K562 (cell line): ENCODE results near the gene GGA2. TPM values are rescaled to one million over a fixed set of nuclear protein-coding genes. Genes with fewer than 3 reads are reported as not detected.

Source experiments
- ATAC-seq: fragments of 200-7000 bp; cut with Tn5 transposase; 3 replicates; pipeline ENCODE4 v1.9.1; 2020; ENCODE audit warnings: moderate library complexity
- BruUV-seq: library from RNA; stranded (reverse); fragments of 400-500 nt; replicated peaks from 2 replicates; lab custom pipeline; 2021; lab: Mats Ljungman, UMichigan
- CTCF ChIA-PET: fragments of 300-600 bp; formaldehyde crosslinking; extraction: SDS; loops from one replicate; lab custom pipeline; 2021; ENCODE audit warnings: low intra/inter-chr PET ratio; lab: Yijun Ruan, JAX
- POLR2A ChIA-PET: fragments of 300-600, 350-650 bp; sonication (Branson Sonifier 250); formaldehyde crosslinking; extraction: SDS; loops from one replicate; lab custom pipeline; 2021; ENCODE audit warnings: antibody characterized with exemption, inconsistent platforms; lab: Yijun Ruan, JAX
- DNase-seq, 4 experiments: peaks; one replicate each; pipeline versions ENCODE4 v3.0.0 to v3.0.0-alpha.2; 2011 to 2018; ENCODE audit warnings: low spot score in 3 of 4, mixed read lengths in 3 of 4; ENCODE audit errors: extremely low read depth in 1 of 4
- FAIRE-seq: peaks from 2 replicates; lab custom pipeline; 2011; peaks lifted over from hg19 to GRCh38; lab: Jason Lieb, UNC
- H2AFZ ChIP-seq: 2 replicates; pipeline ENCODE4 v1.6.0; 2011; ENCODE audit warnings: low read depth, low read length, control low read depth, inconsistent platforms
- H3K27ac ChIP-seq: fragments of 200-600 bp; 3 replicates; pipeline ENCODE4 v1.8.0; 2011; ENCODE audit warnings: low read depth, mild to moderate bottlenecking, control low read depth, inconsistent platforms, low read length, moderate library complexity, mixed read lengths; ENCODE audit errors: extremely low read depth
- H3K27me3 ChIP-seq, 2 experiments: fragments of 300-600 bp in 1 of 2; 2 replicates in 1 of 2; 3 replicates in 1 of 2; pipeline versions ENCODE4 v1.6.0 to v1.8.0; 2011; ENCODE audit warnings: inconsistent platforms in 2 of 2, low read length in 2 of 2, mild to moderate bottlenecking in 1 of 2, mixed read lengths in 1 of 2, moderate library complexity in 1 of 2; ENCODE audit not compliant: control insufficient read depth in 2 of 2, insufficient read depth in 2 of 2
- H3K36me3 ChIP-seq: fragments of 300-600 bp; 3 replicates; pipeline ENCODE4 v1.8.0; 2011; ENCODE audit warnings: mild to moderate bottlenecking, low read length, inconsistent platforms; ENCODE audit not compliant: control insufficient read depth, insufficient read depth
- H3K4me1 ChIP-seq, 2 experiments: fragments of 200-600 bp in 1 of 2; replicated peaks in 1 of 2; 2 replicates in 1 of 2; 3 replicates in 1 of 2; pipeline versions ENCODE4 v1.5.1 to v1.8.0; 2011; ENCODE audit warnings: inconsistent platforms in 2 of 2, low read length in 2 of 2, mild to moderate bottlenecking in 1 of 2, mixed read lengths in 1 of 2, moderate library complexity in 1 of 2; ENCODE audit not compliant: control insufficient read depth in 2 of 2, insufficient read depth in 2 of 2
- H3K4me2 ChIP-seq: 2 replicates; pipeline ENCODE4 v1.6.1; 2011; ENCODE audit warnings: low read length, control low read depth, inconsistent platforms, mixed read lengths; ENCODE audit not compliant: insufficient read depth
- H3K4me3 ChIP-seq: fragments of 200-600 bp; sonication (generic), shearing (Covaris generic); 2 replicates; pipeline ENCODE4 v1.5.1; 2016; ENCODE audit warnings: control low read depth, inconsistent platforms
- H3K79me2 ChIP-seq: fragments of 200-600 bp; 3 replicates; pipeline ENCODE4 v1.8.0; 2011; ENCODE audit warnings: low read length, inconsistent platforms; ENCODE audit not compliant: control insufficient read depth, insufficient read depth
- H3K9ac ChIP-seq, 2 experiments: 2 replicates each; pipeline versions ENCODE4 v1.6.0 to v1.6.1; 2011; ENCODE audit warnings: low read depth in 2 of 2, low read length in 2 of 2, control low read depth in 1 of 2, inconsistent platforms in 1 of 2, mild to moderate bottlenecking in 1 of 2, mixed read lengths in 1 of 2; ENCODE audit not compliant: insufficient read depth in 1 of 2
- H3K9me1 ChIP-seq: one replicate; pipeline ENCODE4 v1.6.0; 2011; ENCODE audit warnings: inconsistent platforms, mild to moderate bottlenecking, low read length, moderate library complexity; ENCODE audit not compliant: control insufficient read depth, insufficient read depth
- H3K9me3 ChIP-seq: replicated peaks from 2 replicates; pipeline ENCODE4 v1.5.1; 2011; ENCODE audit warnings: low read depth, low read length, inconsistent platforms; ENCODE audit not compliant: control insufficient read depth, insufficient read depth
- H4K20me1 ChIP-seq: replicated peaks from 2 replicates; pipeline ENCODE4 v1.6.1; 2011; ENCODE audit warnings: low read length, inconsistent platforms, mixed read lengths; ENCODE audit not compliant: control insufficient read depth, insufficient read depth
- ELF2 ChIP-seq: fragments of 250-450 bp; sonication (Bioruptor Pico); IDR thresholded peaks from 2 replicates; pipeline ENCODE4 v1.5.0; 2021; ENCODE audit warnings: mild to moderate bottlenecking
- KLF1 ChIP-seq: fragments of 450-650 bp; IDR thresholded peaks from 2 replicates; pipeline ENCODE4 v1.6.1; 2016; ENCODE audit warnings: missing genetic modification characterization, missing compliant biosample characterization
- RAD21 ChIP-seq, 2 experiments: fragments of 250-450 bp in 1 of 2; fragments of 450-650 bp in 1 of 2; sonication (Bioruptor Pico) in 1 of 2; formaldehyde crosslinking in 1 of 2; IDR thresholded peaks in 1 of 2; conservative IDR thresholded peaks in 1 of 2; 2 replicates each; pipeline versions ENCODE4 v1.4.0 to v1.8.0; 2020 to 2022; ENCODE audit warnings: mild to moderate bottlenecking in 2 of 2, moderate library complexity in 1 of 2
- RHOXF2B ChIP-seq: fragments of 250-450 bp; sonication (Bioruptor Pico); conservative IDR thresholded peaks from 2 replicates; pipeline ENCODE4 v1.5.1; 2021
- SMARCA5 ChIP-seq: fragments of 450-650 bp; IDR thresholded peaks from 2 replicates; pipeline ENCODE4 v1.6.1; 2016
- TAF7 ChIP-seq: fragments of 450-650 bp; IDR thresholded peaks from 2 replicates; pipeline ENCODE4 v1.6.1; 2016; ENCODE audit warnings: missing genetic modification characterization, missing compliant biosample characterization
- USF2 ChIP-seq: sonication (generic); formaldehyde crosslinking; IDR thresholded peaks from 2 replicates; pipeline ENCODE4 v1.5.0; 2020; ENCODE audit warnings: missing genetic modification reagents
- ZBTB1 ChIP-seq: sonication (generic); formaldehyde crosslinking; IDR thresholded peaks from 2 replicates; pipeline ENCODE4 v1.8.1; 2023; ENCODE audit warnings: missing genetic modification reagents, low read depth, mild to moderate bottlenecking, borderline replicate concordance
- ZNF785 ChIP-seq: fragments of 250-450 bp; sonication (Bioruptor Pico); IDR thresholded peaks from 2 replicates; pipeline ENCODE4 v1.4.0; 2020; ENCODE audit warnings: mild to moderate bottlenecking
- WGBS: fragments of 100-300 bp; shearing (Covaris generic); methylation state at CpG from one replicate; pipeline ENCODE4 v1.1.6; 2016; ENCODE audit warnings: low coverage, mixed read lengths; ENCODE audit not compliant: insufficient coverage; ENCODE audit errors: missing lambda C conversion rate; 5-methylcytosine and 5-hydroxymethylcytosine counted together
- in situ Hi-C: fragments of 300-500 bp; cut with MboI; formaldehyde crosslinking; loops from 4 replicates; pipeline ENCODE4 v1.15.0; 2018; ENCODE audit warnings: inconsistent platforms, mixed read lengths
- intact Hi-C: fragments of 100-400 bp; cut with micrococcal nuclease; formaldehyde crosslinking; loops from 2 replicates; pipeline ENCODE4 v1.14.2; 2022
- polyA plus RNA-seq, 8 experiments: library from polyadenylated mRNA; depleted of rRNA in 4 of 8; stranded (reverse) in 5 of 8; unstranded in 3 of 8; fragments of >200 nt; fragmentation: Nextera tagmentation in 2 of 8; fragmentation: Illumina TruSeq in 1 of 8; extraction: Ambion mirVana in 2 of 8; extraction: Trizol in 1 of 8; gene quantifications; 2 replicates each; pipeline versions ENCODE4 v1.2.1 to v1.2.3, GENCODE V29; 2011 to 2014; ENCODE audit warnings: inconsistent platforms in 1 of 8, missing spikeins in 1 of 8
- total RNA-seq, 7 experiments: library from RNA; depleted of rRNA in 6 of 7; stranded (reverse); fragments of >200 nt in 6 of 7; fragmentation: Illumina TruSeq in 2 of 7; extraction: Trizol in 2 of 7; gene quantifications; 2 replicates each; pipeline versions ENCODE4 v1.2.1 to v1.2.3, GENCODE V29; 2011 to 2021; ENCODE audit warnings: low replicate concordance in 1 of 7

Gene GGA2
- total and polyA plus RNA-seq, 9 of the 15 experiments (the other 6 are each of a cell fraction or from before 2014, with no cell fraction given), result 11.9 to 133 (median 66.3) TPM

GRCh38 chr16:23432176-23433128 lies 77.8 kb downstream of the GGA2 start:
- 86% methylated on average over 10 of the region's 10 CpGs for WGBS
- ATAC-seq, result no peak
- Histone ChIP-seq H3K27me3 (no peaks in the 10 kb centered on the region), H3K4me1 (peaks cover 5 to 16% of the 10 kb centered on the region in 2 experiments; a peak in 4 of 5 replicates), H4K20me1 (0 out of 2 replicates have a peak, but pooled peaks cover 5% of the 10 kb centered on the region), H3K4me2 (no peak overlapping the region), H3K9me3 (no peaks in the 10 kb centered on the region), H2AFZ (no peak overlapping the region), H3K9me1 (no peaks in the 10 kb centered on the region), H3K4me3 (no peak overlapping the region), H3K9ac (no peak overlapping the region), H3K36me3 (peaks cover 46% of the 10 kb centered on the region), H3K27ac (no peak overlapping the region), H3K79me2 (0 out of 3 replicates have a peak, but pooled peaks cover 2% of the 10 kb centered on the region)
- intact Hi-C loops, result loop anchor here (10.0 kb wide), 1 partner anchor 122 kb away; the partner anchor contains the start of genes EARS2 and UBFD1
- DNase-seq, result no peak
- ChIA-PET CTCF (interaction anchor here (3.4 kb wide), 1 partner anchor 250 kb away, joined by 21 read pairs; the partner anchor contains the start of gene SCNN1G), POLR2A (interaction anchor here (0.6 kb wide), 2 partner anchors 12 to 958 kb away, joined by 3 read pairs; no protein-coding TSS in a partner anchor)
- in situ Hi-C loops, result loop anchor here (10.0 kb wide), 1 partner anchor 248 kb away; the partner anchor contains the start of gene SCNN1G
- BruUV-seq, result no TSS peak
- no peak for FAIRE-seq
- no peak for TF ChIP-seq ZNF785 (CRISPR knock-in tag)

- H3K4me2 ChIP-seq, result no peak overlapping the region
- FAIRE-seq, result no peak
Measured at GRCh38 chr16:23428351-23428750, 81.9 kb downstream of the GGA2 start.

More at GRCh38 chr16:23428351-23428750, 81.9 kb downstream of the GGA2 start:
- Histone ChIP-seq H3K79me2 (no peaks in the 10 kb centered on the region), H3K9me1 (no peaks in the 10 kb centered on the region), H3K4me3 (no peak overlapping the region), H3K27me3 (no peaks in the 10 kb centered on the region), H2AFZ (no peak overlapping the region), H3K36me3 (peaks cover 30% of the 10 kb centered on the region; the same call in 2 of the 3 replicates), H3K4me1 (peaks cover 0 to 3% of the 10 kb centered on the region in 2 experiments; a peak in 1 of 5 replicates), H3K27ac (no peak overlapping the region), H3K9me3 (no peaks in the 10 kb centered on the region), H3K9ac (no peak overlapping the region), H4K20me1 (no peaks in the 10 kb centered on the region)
- POLR2A ChIA-PET, result no interaction called here
- CTCF ChIA-PET, result no interaction called here
- in situ Hi-C loops (no loop called here), intact Hi-C loops (no loop called here)
- 68% methylated on average over 2 of the region's 2 CpGs for WGBS
- no peak for ATAC-seq
- TF ChIP-seq ZBTB1 (CRISPR knock-in tag) (no peak), RHOXF2B (CRISPR knock-in tag) (no peak), KLF1 (tag) (no peak), USF2 (no peak), TAF7 (tag) (no peak), ELF2 (no peak), RAD21 (CRISPR knock-in tag; conservative IDR thresholded peaks at IDR 0.05 in 1 of 2, IDR thresholded peaks at IDR 0.05 in 1 of 2) (no peak), SMARCA5 (no peak)
- no TSS peak for BruUV-seq
- DNase-seq, result no peak
